Trophoblast cell (in vitro differentiated cells and primary cell): ENCODE results near the gene WDR37.

ENCODE experiments used
- DNase-seq, 2 donors: peaks; one replicate each; pipeline ENCODE4 v3.0.0-alpha.2; 2016
- H2AFZ ChIP-seq: 2 replicates; pipeline ENCODE4 v1.6.1; 2013; ENCODE audit warnings: low read length, moderate library complexity, mild to moderate bottlenecking; ENCODE audit not compliant: insufficient read depth, poor library complexity
- H2AK5ac ChIP-seq: 2 replicates; pipeline ENCODE4 v1.6.1; 2013; ENCODE audit warnings: mild to moderate bottlenecking, low read length
- H2BK120ac ChIP-seq: 2 replicates; pipeline ENCODE4 v1.6.1; 2013; ENCODE audit warnings: low read length, mild to moderate bottlenecking, moderate library complexity; ENCODE audit not compliant: insufficient read depth, poor library complexity
- H2BK12ac ChIP-seq: 2 replicates; pipeline ENCODE4 v1.6.1; 2013; ENCODE audit warnings: mild to moderate bottlenecking, low read length, moderate library complexity
- H2BK5ac ChIP-seq: 2 replicates; pipeline ENCODE4 v1.6.1; 2013; ENCODE audit warnings: low read length, low read depth, moderate library complexity, mild to moderate bottlenecking; ENCODE audit not compliant: poor library complexity
- H3K14ac ChIP-seq: 2 replicates; pipeline ENCODE4 v1.6.1; 2013; ENCODE audit warnings: mild to moderate bottlenecking, low read length
- H3K18ac ChIP-seq: 2 replicates; pipeline ENCODE4 v1.6.1; 2013; ENCODE audit warnings: mild to moderate bottlenecking, low read length
- H3K23ac ChIP-seq: 2 replicates; pipeline ENCODE4 v1.6.1; 2013; ENCODE audit warnings: low read length
- H3K27ac ChIP-seq: 2 replicates; pipeline ENCODE4 v1.5.1; 2013; ENCODE audit warnings: low read depth, mild to moderate bottlenecking, inconsistent platforms, low read length, moderate library complexity
- H3K27me3 ChIP-seq: 2 replicates; pipeline ENCODE4 v1.6.1; 2013; ENCODE audit warnings: inconsistent platforms, mild to moderate bottlenecking, low read length, moderate library complexity; ENCODE audit not compliant: insufficient read depth
- H3K36me3 ChIP-seq, 2 experiments: 1 replicate in 1 of 2; 2 replicates in 1 of 2; pipeline ENCODE4 v1.6.1; 2013; ENCODE audit warnings: low read length in 2 of 2, mild to moderate bottlenecking in 2 of 2, moderate library complexity in 1 of 2; ENCODE audit not compliant: insufficient read depth in 2 of 2, control insufficient read depth in 1 of 2
- H3K4ac ChIP-seq: 2 replicates; pipeline ENCODE4 v1.6.1; 2013; ENCODE audit warnings: low read depth, mild to moderate bottlenecking, low read length, moderate library complexity
- H3K4me1 ChIP-seq, 2 experiments: 1 replicate in 1 of 2; 2 replicates in 1 of 2; pipeline ENCODE4 v1.6.1; 2013; ENCODE audit warnings: low read length in 2 of 2, mild to moderate bottlenecking in 2 of 2, moderate library complexity in 1 of 2; ENCODE audit not compliant: insufficient read depth in 2 of 2, control insufficient read depth in 1 of 2
- H3K4me2 ChIP-seq: 2 replicates; pipeline ENCODE4 v1.6.1; 2013; ENCODE audit warnings: inconsistent platforms, mild to moderate bottlenecking, low read length, moderate library complexity
- H3K4me3 ChIP-seq: 2 replicates; pipeline ENCODE4 v1.5.1; 2013; ENCODE audit warnings: mild to moderate bottlenecking, low read depth, low read length, inconsistent platforms
- H3K79me1 ChIP-seq: one replicate; pipeline ENCODE4 v1.6.1; 2013; ENCODE audit warnings: low read length
- H3K79me2 ChIP-seq: 2 replicates; pipeline ENCODE4 v1.6.1; 2013; ENCODE audit warnings: low read length, mild to moderate bottlenecking; ENCODE audit not compliant: control insufficient read depth, insufficient read depth, poor library complexity
- H3K9ac ChIP-seq: 2 replicates; pipeline ENCODE4 v1.6.1; 2013; ENCODE audit warnings: mild to moderate bottlenecking, low read length
- H3K9me3 ChIP-seq: 2 replicates; pipeline ENCODE4 v1.6.1; 2013; ENCODE audit warnings: low read depth, mild to moderate bottlenecking, control low read depth, inconsistent platforms, low read length; ENCODE audit not compliant: insufficient read depth
- H4K12ac ChIP-seq: 2 replicates; pipeline ENCODE4 v1.6.1; 2013; ENCODE audit warnings: low read depth, mild to moderate bottlenecking, low read length, moderate library complexity
- H4K8ac ChIP-seq: 2 replicates; pipeline ENCODE4 v1.6.1; 2013; ENCODE audit warnings: low read depth, mild to moderate bottlenecking, low read length, moderate library complexity
- H4K91ac ChIP-seq: one replicate; pipeline ENCODE4 v1.6.1; 2013; ENCODE audit warnings: low read depth, mild to moderate bottlenecking, low read length, moderate library complexity
- WGBS: extraction: QIAGEN DNeasy Blood & Tissue Kit; methylation state at CpG from one replicate; pipeline ENCODE4 v1.1.7; 2013; ENCODE audit warnings: missing lambda C conversion rate; ENCODE audit not compliant: insufficient read length, insufficient coverage; ENCODE audit errors: extremely low coverage; 5-methylcytosine and 5-hydroxymethylcytosine counted together

Gene WDR37

DNA sequence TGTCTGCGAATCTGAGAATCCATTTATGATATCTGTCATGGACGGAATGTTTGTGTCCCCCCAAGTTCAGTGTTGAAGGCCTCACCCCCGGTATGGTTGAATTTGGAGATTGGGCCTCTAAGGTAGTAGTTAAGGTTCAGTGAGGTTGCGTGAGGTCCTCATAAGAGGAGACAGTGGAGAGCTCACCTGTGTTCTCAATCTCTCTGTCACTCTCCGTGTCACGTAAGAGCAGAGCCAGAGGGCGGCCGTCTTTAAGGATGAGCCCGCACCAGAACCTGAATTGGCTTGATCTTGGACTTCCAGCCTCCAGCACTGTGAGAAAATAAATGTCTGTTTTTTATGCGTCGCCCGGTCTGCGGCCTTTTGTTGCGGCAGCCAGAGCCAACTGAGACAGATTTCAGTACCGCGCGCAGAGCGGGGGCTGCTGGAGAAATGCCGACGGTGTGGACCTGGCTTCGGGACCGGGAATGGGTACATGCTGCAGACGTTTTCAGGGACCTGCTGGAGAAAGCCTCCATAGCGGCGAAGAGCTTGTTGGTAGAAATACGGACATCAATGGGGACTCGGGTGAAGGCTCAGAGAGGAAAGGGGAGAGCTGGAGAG, 40.2 kb downstream of the WDR37 start:
- Histone ChIP-seq H2BK120ac (no peak overlapping the region), H3K23ac (no peak overlapping the region), H2AK5ac (no peak overlapping the region), H4K8ac (no peak overlapping the region), H3K36me3 (peaks cover 22 to 47% of the 10 kb centered on the region in 2 experiments), H3K4me3 (no peak overlapping the region), H3K9me3 (peaks cover 2% of the 10 kb centered on the region), H2BK5ac (no peak overlapping the region), H3K9ac (no peak overlapping the region), H3K27me3 (no peaks in the 10 kb centered on the region), H2AFZ (no peak overlapping the region), H3K4me1 (no peaks in the 10 kb centered on the region), H4K12ac (no peak overlapping the region), H3K4ac (no peak overlapping the region), H3K4me2 (no peak overlapping the region), H3K27ac (no peak overlapping the region), H3K18ac (no peak overlapping the region), H4K91ac (no peak overlapping the region), H3K14ac (no peak overlapping the region), H3K79me1 (no peaks in the 10 kb centered on the region), H3K79me2 (no peaks in the 10 kb centered on the region), H2BK12ac (no peak overlapping the region)
- no peak for DNase-seq
- WGBS = no CpG with 5 or more reads among the region's 27 CpGs

DNA sequence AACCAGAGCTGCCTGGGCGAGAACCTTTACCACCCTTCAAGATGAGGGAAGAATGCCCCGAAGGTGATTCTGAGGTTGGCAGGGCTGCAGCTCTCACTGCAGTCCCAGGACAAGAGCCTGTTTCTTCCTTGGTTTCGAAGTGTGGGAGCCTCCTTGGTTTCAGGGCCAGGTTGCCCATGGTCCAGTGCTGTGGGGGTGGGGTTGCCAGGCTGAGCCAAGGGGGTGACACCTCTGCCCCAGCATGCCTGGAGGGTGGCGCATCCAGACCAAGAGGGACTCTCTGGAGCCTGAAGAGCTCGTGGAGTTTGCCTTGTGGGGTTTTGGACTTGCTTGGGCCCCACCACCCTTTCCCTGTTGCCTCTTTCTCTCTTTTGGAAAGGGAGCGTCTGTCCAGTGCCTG, 41.3 kb downstream of the WDR37 start:
- Histone ChIP-seq H3K9me3 (peaks cover 6% of the 10 kb centered on the region), H3K27me3 (no peaks in the 10 kb centered on the region), H2AFZ (no peak overlapping the region), H2BK12ac (no peak overlapping the region), H2AK5ac (no peak overlapping the region), H3K27ac (no peak overlapping the region), H3K4me2 (no peak overlapping the region), H3K4me3 (no peak overlapping the region), H2BK120ac (no peak overlapping the region), H3K18ac (no peak overlapping the region), H3K9ac (peak overlapping the region; percentile 31), H3K36me3 (peaks cover 32 to 54% of the 10 kb centered on the region in 2 experiments), H3K4me1 (no peaks in the 10 kb centered on the region), H4K12ac (no peak overlapping the region), H4K91ac (no peak overlapping the region), H3K14ac (no peak overlapping the region), H3K79me2 (no peaks in the 10 kb centered on the region), H3K23ac (no peak overlapping the region), H3K79me1 (no peaks in the 10 kb centered on the region), H3K4ac (no peak overlapping the region), H2BK5ac (no peak overlapping the region), H4K8ac (no peak overlapping the region)
- no CpG with 5 or more reads among the region's 6 CpGs for WGBS
- no peak for DNase-seq

DNA sequence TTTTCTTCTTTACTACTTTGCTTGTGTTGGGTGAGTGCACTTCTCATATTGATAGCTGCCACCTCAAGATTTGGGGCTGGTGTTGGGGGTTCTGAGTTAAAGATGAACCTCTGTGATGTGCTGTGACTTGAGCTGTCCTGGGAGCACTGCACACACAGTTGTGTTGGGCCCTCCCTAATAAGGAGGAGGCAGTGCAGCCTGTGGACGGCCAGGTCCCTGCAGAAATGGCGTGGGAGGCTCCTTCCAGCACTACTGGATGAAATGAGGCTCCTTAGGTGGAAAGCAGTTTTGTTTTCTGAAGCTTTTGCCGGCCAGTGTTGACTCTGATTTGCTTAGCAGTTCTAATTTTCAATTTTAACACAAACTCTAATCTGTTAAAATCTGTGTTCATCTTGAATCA, 44.0 kb downstream of the WDR37 start:
- H3K14ac ChIP-seq = no peak overlapping the region
- peaks cover 6% of the 10 kb centered on the region for H3K9me3 ChIP-seq
- no peak overlapping the region for H2BK120ac ChIP-seq
- H3K18ac ChIP-seq = no peak overlapping the region
- no peak overlapping the region for H2BK12ac ChIP-seq
- no CpG with 5 or more reads among the region's 3 CpGs for WGBS
- H3K23ac ChIP-seq = no peak overlapping the region
- H3K9ac ChIP-seq = no peak overlapping the region
- H2AFZ ChIP-seq = no peak overlapping the region
- H2BK5ac ChIP-seq = no peak overlapping the region
- no peaks in the 10 kb centered on the region for H3K79me1 ChIP-seq
- H2AK5ac ChIP-seq = no peak overlapping the region
- H3K36me3 ChIP-seq = peaks cover 40 to 60% of the 10 kb centered on the region in 2 experiments
- H3K27me3 ChIP-seq = no peaks in the 10 kb centered on the region
- no peak overlapping the region for H3K4me3 ChIP-seq
- H3K27ac ChIP-seq = no peak overlapping the region
- H3K4ac ChIP-seq = no peak overlapping the region
- H4K91ac ChIP-seq = no peak overlapping the region
- no peak for DNase-seq
- no peaks in the 10 kb centered on the region for H3K4me1 ChIP-seq
- H4K12ac ChIP-seq = no peak overlapping the region
- H3K4me2 ChIP-seq = no peak overlapping the region
- H3K79me2 ChIP-seq = no peaks in the 10 kb centered on the region
- H4K8ac ChIP-seq = no peak overlapping the region

DNA sequence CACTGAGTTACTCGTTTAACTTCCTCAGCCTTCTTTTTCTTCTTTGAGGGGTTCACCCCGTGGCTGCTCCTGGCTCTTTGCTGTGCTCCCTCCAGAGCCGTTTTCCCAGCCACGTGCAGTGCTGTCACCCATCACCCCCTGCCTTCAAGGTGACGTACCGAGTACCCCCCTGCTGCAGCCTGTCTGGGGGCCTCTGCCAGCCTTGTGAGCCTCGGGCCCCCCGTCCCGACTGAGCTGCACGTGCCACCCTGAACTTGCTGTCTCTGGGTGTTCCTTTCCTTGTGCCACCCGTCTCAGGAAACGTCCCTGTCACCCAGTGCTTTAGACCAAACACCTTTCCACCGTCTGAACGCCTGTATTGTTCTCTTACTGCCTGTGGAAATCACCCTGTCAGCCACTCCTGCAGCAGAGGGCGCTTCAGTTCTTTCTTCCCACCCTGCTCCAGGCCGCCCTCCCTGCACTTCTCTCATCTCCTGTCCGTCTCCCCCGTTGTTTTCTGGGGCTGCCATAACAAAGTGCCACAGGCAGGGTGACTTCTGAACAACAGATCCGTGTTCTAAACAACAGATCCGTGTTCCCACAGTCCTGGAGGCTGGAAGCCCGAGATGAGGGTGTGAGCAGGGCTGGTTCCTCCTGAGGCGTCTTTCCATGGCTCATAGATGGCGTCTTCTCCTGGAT, 44.6 kb downstream of the WDR37 start:
- Histone ChIP-seq H4K8ac (no peak overlapping the region), H3K4me3 (no peak overlapping the region), H3K23ac (no peak overlapping the region), H4K91ac (no peak overlapping the region), H3K36me3 (peaks cover 41 to 59% of the 10 kb centered on the region in 2 experiments), H2BK12ac (no peak overlapping the region), H2AK5ac (no peak overlapping the region), H2AFZ (no peak overlapping the region), H3K9me3 (peaks cover 6% of the 10 kb centered on the region), H3K79me2 (no peaks in the 10 kb centered on the region), H3K27ac (no peak overlapping the region), H2BK5ac (no peak overlapping the region), H3K27me3 (no peaks in the 10 kb centered on the region), H3K4me2 (no peak overlapping the region), H2BK120ac (no peak overlapping the region), H3K9ac (no peak overlapping the region), H4K12ac (no peak overlapping the region), H3K14ac (no peak overlapping the region), H3K18ac (no peak overlapping the region), H3K4me1 (no peaks in the 10 kb centered on the region), H3K79me1 (no peaks in the 10 kb centered on the region), H3K4ac (no peak overlapping the region)
- no CpG with 5 or more reads among the region's 23 CpGs for WGBS
- no peak for DNase-seq
